Iris pigment epithelial cell (primary cell): ENCODE results near the gene ADGRL3.
A peak's percentile ranks its signal among the peaks of the same experiment; 100 is the strongest.
"Not testable (repeated sequence)": the region's sequence is repeated elsewhere in the genome, so short reads cannot be mapped to it uniquely, and the experiment has no call there.

Experiments used
- DNase-seq: peaks from one replicate; pipeline ENCODE4 v3.0.0-alpha.2; 2011; ENCODE audit warnings: low read depth

ADGRL3 gene

DNA sequence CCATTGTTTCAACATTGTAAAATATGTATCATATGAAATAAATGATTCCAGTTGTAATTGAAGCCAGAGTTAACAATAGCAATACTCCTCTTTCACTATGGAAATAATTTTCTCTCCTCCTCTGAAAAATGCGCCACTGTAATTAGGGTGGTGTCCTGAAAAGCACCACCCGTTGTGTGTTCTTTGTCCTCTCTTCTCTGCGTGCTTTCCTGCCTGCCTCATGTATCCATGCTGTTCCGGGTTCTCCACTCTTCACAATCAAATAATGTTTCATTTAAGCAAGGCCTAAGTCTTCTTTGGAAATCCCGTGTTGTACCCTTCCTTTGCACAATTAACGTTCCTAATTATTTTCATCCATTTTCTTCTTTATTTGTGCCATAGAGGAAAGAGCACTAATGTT, 293.3 kb downstream of the ADGRL3 start:
- DNase-seq: no peak

GRCh38 chr4:61500883-61501282, 300.8 kb downstream of the ADGRL3 start:
- DNase-seq: peak; percentile 37

DNA sequence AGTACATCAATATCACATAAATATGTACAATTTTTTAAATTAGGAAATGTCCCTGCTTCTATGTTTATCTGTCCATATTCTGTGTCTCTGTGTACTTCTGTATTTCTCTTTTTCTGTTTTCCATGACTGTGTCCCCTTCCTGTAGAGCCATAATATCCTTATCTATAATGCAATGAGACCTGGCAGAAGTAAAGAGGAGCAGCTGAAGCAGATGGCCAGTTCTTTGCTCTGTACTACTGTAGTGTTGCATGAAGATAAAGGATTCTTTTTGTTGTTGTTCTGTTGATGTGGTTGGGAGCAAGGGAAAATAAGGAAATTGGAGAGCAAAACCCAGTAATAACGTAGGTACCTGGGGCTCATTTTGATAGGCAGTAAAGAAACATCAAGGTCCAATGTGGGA, 301.7 kb downstream of the ADGRL3 start:
- DNase-seq: no peak

DNA sequence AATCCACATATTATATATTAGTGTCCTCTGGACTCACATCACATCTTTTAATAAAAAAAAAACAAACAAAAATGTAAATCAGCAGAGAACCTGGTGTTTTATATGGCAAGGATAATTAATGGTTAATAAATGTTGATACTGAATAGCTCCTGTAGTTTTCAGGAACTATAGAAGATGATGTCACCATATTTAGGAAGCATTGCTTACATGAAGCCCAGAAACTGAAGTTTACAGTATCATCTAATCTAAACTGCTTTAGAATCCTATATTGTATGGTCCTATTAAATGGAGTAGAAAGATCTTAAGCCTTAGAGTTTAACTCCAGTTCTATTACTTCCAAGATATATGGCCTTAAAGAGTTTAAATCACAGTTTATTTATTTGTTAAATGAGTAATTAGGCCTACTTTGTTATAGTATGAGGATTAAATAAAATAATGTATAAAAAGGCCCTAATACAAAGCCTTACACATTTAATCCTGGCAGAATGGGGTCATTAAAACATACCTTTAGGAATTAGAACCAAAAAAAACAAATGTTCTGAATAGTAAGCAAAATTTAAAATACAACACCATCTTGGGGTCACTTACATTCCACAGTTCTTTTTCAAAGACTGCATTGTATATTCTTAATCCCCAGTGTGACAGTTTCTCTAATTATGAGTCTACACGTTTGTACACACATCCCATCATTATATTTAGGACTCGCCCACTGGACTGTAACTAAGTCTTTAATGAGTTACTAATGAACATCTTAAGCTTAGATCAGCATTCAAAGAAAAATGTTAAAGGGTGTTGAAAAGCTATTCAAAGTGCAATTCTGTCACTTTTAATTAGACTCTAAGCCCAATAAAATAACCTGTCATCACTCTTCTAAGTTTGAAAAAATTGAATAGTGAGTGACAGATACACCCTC, 305.9 kb downstream of the ADGRL3 start:
- no peak for DNase-seq

DNA sequence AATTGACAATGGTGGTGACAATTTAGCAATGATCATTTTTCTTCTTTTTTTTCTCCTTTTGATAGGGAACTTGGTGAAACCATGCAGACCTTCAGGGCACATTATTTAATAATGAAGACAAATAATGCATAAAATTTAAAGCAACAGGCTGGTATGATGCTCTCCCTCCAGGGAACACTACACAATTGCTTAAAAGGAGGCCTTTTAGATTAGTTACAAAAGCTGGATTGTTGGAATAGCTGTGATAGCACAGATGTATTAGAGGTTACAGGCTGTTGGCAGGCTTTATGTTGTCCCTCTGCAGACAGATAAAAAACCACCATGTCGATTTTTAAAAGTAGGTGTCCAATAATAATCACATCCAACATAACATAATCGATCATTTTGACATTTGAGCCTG, 307.0 kb downstream of the ADGRL3 start:
- DNase-seq: no peak

- DNase-seq: not testable (repeated sequence)
These were observed 309.7 kb downstream of the ADGRL3 start for GRCh38 chr4:61509721-61510241.

DNA sequence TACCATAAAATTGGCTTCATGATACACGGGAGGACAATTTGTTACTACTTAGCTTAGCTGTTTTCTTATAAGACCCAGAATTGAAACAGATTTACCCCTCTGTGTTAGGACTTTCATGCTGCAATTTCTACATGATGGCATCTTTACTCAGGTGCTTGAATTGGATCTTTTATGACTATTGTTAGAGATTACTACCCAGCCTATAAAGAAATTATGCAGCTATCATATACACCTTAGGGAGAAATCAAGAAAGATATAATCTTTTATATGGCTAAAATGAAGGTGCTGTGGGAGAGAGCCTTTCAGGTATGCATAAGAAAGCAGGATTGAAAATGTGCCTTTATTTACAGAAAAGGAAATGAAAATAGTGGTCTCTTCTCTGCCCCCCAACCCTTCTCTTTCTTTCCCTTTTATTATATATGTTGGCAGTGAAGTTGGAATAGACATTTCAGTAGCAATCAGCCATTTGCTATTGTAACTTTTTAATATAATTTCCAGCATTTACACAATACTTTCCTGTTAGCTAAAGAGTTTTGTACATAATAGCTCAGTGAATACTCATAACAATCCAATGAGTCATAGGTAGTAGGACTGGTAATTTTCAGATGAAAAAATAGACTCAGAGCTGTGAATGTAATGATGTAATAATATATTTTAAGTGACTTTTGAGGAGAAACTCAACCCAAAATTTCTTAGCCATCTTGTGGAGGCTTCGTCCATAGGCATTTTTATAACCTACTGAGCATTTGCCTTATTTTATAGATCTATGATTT, 311.8 kb downstream of the ADGRL3 start:
- peak; percentile 72 for DNase-seq

DNA sequence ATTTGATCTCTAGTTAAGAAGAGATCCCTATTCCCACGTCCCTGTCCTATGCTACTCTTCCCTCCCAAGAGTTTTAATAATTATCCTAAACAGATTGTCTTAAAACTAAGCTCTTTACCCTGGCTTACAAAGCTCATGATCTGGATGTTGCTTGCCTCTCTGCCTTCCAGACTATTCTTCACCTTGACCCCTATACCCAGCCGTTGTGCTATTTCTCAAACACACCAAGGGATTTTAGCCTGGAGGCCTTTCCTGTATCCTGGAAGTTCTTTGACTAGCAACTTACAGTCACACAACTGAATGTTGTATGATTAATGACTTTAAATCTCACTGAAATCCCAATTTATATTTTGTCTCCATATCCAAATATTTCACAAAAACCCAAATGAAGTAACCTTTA, 314.9 kb downstream of the ADGRL3 start:
- DNase-seq: no peak

- no peak for DNase-seq
These were observed 317.0 kb downstream of the ADGRL3 start for GRCh38 chr4:61517144-61517543.

DNA sequence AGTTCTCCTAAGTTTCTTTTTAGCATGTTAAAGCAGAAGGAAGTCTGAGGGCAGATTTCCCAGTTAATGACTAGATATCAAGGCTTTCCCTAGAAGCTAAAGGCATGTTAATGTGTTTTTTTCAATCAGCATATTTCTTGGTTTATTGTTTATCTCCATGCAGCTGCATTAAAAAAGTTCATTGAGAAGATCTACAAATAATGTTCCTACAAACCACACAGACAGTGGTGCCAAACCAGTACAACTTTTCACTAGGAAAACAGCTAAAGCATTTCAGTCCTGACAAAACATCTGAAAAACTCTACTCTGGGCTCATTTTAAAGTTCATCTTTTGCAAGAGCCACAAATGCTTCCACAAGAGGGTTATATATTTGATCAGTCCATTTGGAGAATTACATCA, 320.0 kb downstream of the ADGRL3 start:
- peak; percentile 10 for DNase-seq

DNA sequence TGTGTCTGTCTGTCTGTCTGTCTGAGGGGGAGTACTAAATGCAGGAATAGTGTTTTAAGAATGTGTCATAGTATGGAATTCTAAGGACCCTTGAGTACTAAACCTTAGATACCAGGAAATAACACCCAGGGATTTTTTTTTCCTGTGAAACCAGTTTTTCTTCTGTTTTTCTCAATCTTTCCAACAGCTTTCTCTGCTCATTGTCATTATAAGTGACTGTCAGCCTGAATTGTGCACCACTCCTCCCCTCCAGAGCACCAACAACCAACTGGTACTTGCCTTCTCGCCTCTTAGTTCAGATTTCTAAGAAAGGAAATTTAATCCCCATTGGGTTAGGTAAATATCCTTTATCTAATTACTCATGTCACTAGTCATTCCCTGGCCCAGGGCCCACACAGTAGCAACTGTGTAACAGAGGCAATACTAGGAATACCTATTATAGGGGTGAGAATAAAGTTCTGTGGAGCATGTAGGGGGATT, 320.6 kb downstream of the ADGRL3 start:
- peak; percentile 74 for DNase-seq

DNA sequence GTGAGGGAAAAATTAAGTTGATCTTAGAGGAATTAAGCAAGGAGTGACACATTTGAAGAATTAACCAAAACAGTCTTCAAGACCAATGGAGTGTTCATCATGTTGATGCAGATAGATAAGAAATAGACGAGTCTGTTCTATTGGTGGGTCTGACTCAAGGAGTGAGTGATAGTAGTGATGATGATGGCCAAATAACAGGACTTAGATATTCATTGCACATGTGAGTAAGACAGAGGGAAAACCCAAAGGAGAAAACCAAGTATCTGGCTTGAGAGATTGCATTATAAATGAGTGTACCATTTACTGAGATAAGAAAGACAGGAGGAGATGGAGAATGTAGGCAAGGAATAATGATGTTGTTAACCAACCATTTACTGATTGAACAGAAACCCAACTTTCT, 321.3 kb downstream of the ADGRL3 start:
- DNase-seq: peak; percentile 22

DNA sequence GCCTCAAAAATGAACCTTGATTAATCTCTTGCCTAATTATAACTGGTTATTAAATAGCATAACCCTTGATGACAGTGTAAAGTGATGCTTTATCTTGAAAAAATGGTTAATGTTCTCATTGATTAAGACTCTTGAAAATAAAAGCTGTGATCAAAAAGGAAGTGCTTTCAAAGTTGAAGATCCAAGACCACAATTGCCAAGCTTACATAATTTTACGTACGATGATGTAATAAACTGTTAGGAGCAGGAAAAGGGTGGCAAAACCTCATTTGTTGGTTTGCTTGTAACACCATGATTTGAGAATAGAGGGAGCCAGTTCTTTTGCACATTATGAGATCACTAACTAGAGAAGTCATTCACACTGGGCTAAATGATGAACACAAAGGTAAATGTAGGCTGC, 322.2 kb downstream of the ADGRL3 start:
- DNase-seq: no peak

- peak; percentile 11 for DNase-seq
These were observed 327.8 kb downstream of the ADGRL3 start for GRCh38 chr4:61527888-61528287.

- DNase-seq: no peak
These were observed 328.5 kb downstream of the ADGRL3 start for GRCh38 chr4:61528595-61528994.

- no peak for DNase-seq
These were observed 331.1 kb downstream of the ADGRL3 start for GRCh38 chr4:61531188-61531587.

DNA sequence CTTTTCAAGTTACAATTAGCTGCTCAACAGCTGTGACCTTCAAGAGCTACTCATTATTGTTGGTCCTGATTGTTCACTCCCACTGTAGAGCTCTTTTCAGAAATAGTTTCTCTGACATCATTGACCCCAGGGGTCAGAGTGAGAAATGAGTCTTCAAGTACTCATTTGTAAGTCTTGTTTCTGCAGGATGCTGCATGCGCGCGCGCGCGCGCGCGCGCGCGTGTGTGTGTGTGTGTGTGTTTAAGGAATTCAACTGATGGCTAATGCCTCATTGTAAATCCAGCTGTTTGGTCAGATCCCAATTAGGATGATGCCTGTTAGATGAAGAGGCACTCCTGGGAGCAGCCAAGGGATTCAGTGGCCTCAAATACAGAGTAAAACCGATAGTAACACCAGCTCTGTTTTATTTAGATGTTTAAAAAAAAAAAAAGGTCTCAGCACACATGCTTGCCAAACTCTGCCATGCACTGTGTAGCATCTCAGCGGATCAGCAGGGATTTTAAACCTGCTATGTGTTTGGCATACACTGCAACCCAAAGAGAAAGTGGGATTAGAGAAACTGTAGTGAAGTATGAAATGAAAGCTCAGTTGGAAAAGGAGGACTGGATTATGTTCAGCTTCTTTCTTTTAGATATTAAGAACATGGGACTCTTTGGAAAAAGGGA, 332.3 kb downstream of the ADGRL3 start:
- DNase-seq: no peak

- DNase-seq: peak; percentile 8
These were observed 333.0 kb downstream of the ADGRL3 start for GRCh38 chr4:61533140-61533539.

- no peak for DNase-seq
These were observed 340.8 kb downstream of the ADGRL3 start for GRCh38 chr4:61540944-61541343.

GRCh38 chr4:61541459-61541858, 341.3 kb downstream of the ADGRL3 start:
- no peak for DNase-seq

DNA sequence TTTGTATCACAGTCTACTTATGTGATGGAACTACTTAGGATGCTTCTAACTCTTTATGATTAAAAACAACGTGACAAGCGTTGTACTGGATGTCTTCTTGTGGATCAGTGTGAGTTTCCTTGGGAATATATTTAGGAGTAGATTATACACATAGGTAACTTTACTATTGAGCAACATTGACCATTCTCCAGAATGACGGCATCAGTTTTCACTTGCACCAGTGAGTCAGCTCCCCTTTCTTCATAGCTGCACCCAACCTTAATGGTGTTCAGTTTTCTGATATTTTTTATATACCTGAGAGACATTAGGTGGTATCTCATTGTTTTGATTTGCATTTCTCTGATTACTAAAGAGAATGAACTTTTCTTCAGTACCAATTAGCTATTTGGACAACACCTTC, 343.9 kb downstream of the ADGRL3 start:
- peak; percentile 28 for DNase-seq

- DNase-seq: no peak
These were observed 345.9 kb downstream of the ADGRL3 start for GRCh38 chr4:61545902-61546480.
